ENCODE data around the gene SLC5A10.

- TF ChIP-seq, protein P1, sequence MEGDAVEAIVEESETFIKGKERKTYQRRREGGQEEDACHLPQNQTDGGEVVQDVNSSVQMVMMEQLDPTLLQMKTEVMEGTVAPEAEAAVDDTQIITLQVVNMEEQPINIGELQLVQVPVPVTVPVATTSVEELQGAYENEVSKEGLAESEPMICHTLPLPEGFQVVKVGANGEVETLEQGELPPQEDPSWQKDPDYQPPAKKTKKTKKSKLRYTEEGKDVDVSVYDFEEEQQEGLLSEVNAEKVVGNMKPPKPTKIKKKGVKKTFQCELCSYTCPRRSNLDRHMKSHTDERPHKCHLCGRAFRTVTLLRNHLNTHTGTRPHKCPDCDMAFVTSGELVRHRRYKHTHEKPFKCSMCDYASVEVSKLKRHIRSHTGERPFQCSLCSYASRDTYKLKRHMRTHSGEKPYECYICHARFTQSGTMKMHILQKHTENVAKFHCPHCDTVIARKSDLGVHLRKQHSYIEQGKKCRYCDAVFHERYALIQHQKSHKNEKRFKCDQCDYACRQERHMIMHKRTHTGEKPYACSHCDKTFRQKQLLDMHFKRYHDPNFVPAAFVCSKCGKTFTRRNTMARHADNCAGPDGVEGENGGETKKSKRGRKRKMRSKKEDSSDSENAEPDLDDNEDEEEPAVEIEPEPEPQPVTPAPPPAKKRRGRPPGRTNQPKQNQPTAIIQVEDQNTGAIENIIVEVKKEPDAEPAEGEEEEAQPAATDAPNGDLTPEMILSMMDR (conservative IDR thresholded peaks at IDR 0.05): no peak
- no peak for TF ChIP-seq EZH2 (IDR thresholded peaks at IDR 0.05; ENCODE audit: low read depth)
Measured at GRCh38 chr17:18963126-18964017, 11.4 kb downstream of the SLC5A10 start.
